K562 (cell line): ENCODE data around the gene COX4I2. TPM values are rescaled to one million over a fixed set of nuclear protein-coding genes. Genes with fewer than 3 reads are reported as not detected.

Experiments
- ATAC-seq: fragments of 200-7000 bp; cut with Tn5 transposase; 3 replicates; pipeline ENCODE4 v1.9.1; 2020; ENCODE audit warnings: moderate library complexity
- BruUV-seq: library from RNA; stranded (reverse); fragments of 400-500 nt; replicated peaks from 2 replicates; lab custom pipeline; 2021; lab: Mats Ljungman, UMichigan
- CTCF ChIA-PET: fragments of 300-600 bp; formaldehyde crosslinking; extraction: SDS; loops from one replicate; lab custom pipeline; 2021; ENCODE audit warnings: low intra/inter-chr PET ratio; lab: Yijun Ruan, JAX
- POLR2A ChIA-PET: fragments of 300-600, 350-650 bp; sonication (Branson Sonifier 250); formaldehyde crosslinking; extraction: SDS; loops from one replicate; lab custom pipeline; 2021; ENCODE audit warnings: antibody characterized with exemption, inconsistent platforms; lab: Yijun Ruan, JAX
- DNase-seq, 4 experiments: peaks; one replicate each; pipeline versions ENCODE4 v3.0.0 to v3.0.0-alpha.2; 2011 to 2018; ENCODE audit warnings: low spot score in 3 of 4, mixed read lengths in 3 of 4; ENCODE audit errors: extremely low read depth in 1 of 4
- FAIRE-seq: peaks from 2 replicates; lab custom pipeline; 2011; peaks lifted over from hg19 to GRCh38; lab: Jason Lieb, UNC
- H2AFZ ChIP-seq: 2 replicates; pipeline ENCODE4 v1.6.0; 2011; ENCODE audit warnings: low read depth, low read length, control low read depth, inconsistent platforms
- H3K27ac ChIP-seq: fragments of 200-600 bp; 3 replicates; pipeline ENCODE4 v1.8.0; 2011; ENCODE audit warnings: low read depth, mild to moderate bottlenecking, control low read depth, inconsistent platforms, low read length, moderate library complexity, mixed read lengths; ENCODE audit errors: extremely low read depth
- H3K27me3 ChIP-seq, 2 experiments: fragments of 300-600 bp in 1 of 2; 2 replicates in 1 of 2; 3 replicates in 1 of 2; pipeline versions ENCODE4 v1.6.0 to v1.8.0; 2011; ENCODE audit warnings: inconsistent platforms in 2 of 2, low read length in 2 of 2, mild to moderate bottlenecking in 1 of 2, mixed read lengths in 1 of 2, moderate library complexity in 1 of 2; ENCODE audit not compliant: control insufficient read depth in 2 of 2, insufficient read depth in 2 of 2
- H3K36me3 ChIP-seq: fragments of 300-600 bp; 3 replicates; pipeline ENCODE4 v1.8.0; 2011; ENCODE audit warnings: mild to moderate bottlenecking, low read length, inconsistent platforms; ENCODE audit not compliant: control insufficient read depth, insufficient read depth
- H3K4me1 ChIP-seq, 2 experiments: fragments of 200-600 bp in 1 of 2; replicated peaks in 1 of 2; 2 replicates in 1 of 2; 3 replicates in 1 of 2; pipeline versions ENCODE4 v1.5.1 to v1.8.0; 2011; ENCODE audit warnings: inconsistent platforms in 2 of 2, low read length in 2 of 2, mild to moderate bottlenecking in 1 of 2, mixed read lengths in 1 of 2, moderate library complexity in 1 of 2; ENCODE audit not compliant: control insufficient read depth in 2 of 2, insufficient read depth in 2 of 2
- H3K4me2 ChIP-seq: 2 replicates; pipeline ENCODE4 v1.6.1; 2011; ENCODE audit warnings: low read length, control low read depth, inconsistent platforms, mixed read lengths; ENCODE audit not compliant: insufficient read depth
- H3K4me3 ChIP-seq: fragments of 200-600 bp; sonication (generic), shearing (Covaris generic); 2 replicates; pipeline ENCODE4 v1.5.1; 2016; ENCODE audit warnings: control low read depth, inconsistent platforms
- H3K79me2 ChIP-seq: fragments of 200-600 bp; 3 replicates; pipeline ENCODE4 v1.8.0; 2011; ENCODE audit warnings: low read length, inconsistent platforms; ENCODE audit not compliant: control insufficient read depth, insufficient read depth
- H3K9ac ChIP-seq, 2 experiments: 2 replicates each; pipeline versions ENCODE4 v1.6.0 to v1.6.1; 2011; ENCODE audit warnings: low read depth in 2 of 2, low read length in 2 of 2, control low read depth in 1 of 2, inconsistent platforms in 1 of 2, mild to moderate bottlenecking in 1 of 2, mixed read lengths in 1 of 2; ENCODE audit not compliant: insufficient read depth in 1 of 2
- H3K9me1 ChIP-seq: one replicate; pipeline ENCODE4 v1.6.0; 2011; ENCODE audit warnings: inconsistent platforms, mild to moderate bottlenecking, low read length, moderate library complexity; ENCODE audit not compliant: control insufficient read depth, insufficient read depth
- H3K9me3 ChIP-seq: replicated peaks from 2 replicates; pipeline ENCODE4 v1.5.1; 2011; ENCODE audit warnings: low read depth, low read length, inconsistent platforms; ENCODE audit not compliant: control insufficient read depth, insufficient read depth
- H4K20me1 ChIP-seq: replicated peaks from 2 replicates; pipeline ENCODE4 v1.6.1; 2011; ENCODE audit warnings: low read length, inconsistent platforms, mixed read lengths; ENCODE audit not compliant: control insufficient read depth, insufficient read depth
- ID3 ChIP-seq, 2 experiments: fragments of 250-450 bp in 1 of 2; fragments of 450-650 bp in 1 of 2; sonication (Bioruptor Pico) in 1 of 2; IDR thresholded peaks; 2 replicates each; pipeline versions ENCODE4 v1.6.1 to v1.8.0; 2016 to 2021; ENCODE audit warnings: mild to moderate bottlenecking in 2 of 2, moderate library complexity in 2 of 2, missing compliant biosample characterization in 1 of 2, missing genetic modification characterization in 1 of 2
- WGBS: fragments of 100-300 bp; shearing (Covaris generic); methylation state at CpG from one replicate; pipeline ENCODE4 v1.1.6; 2016; ENCODE audit warnings: low coverage, mixed read lengths; ENCODE audit not compliant: insufficient coverage; ENCODE audit errors: missing lambda C conversion rate; 5-methylcytosine and 5-hydroxymethylcytosine counted together
- in situ Hi-C: fragments of 300-500 bp; cut with MboI; formaldehyde crosslinking; loops from 4 replicates; pipeline ENCODE4 v1.15.0; 2018; ENCODE audit warnings: inconsistent platforms, mixed read lengths
- intact Hi-C: fragments of 100-400 bp; cut with micrococcal nuclease; formaldehyde crosslinking; loops from 2 replicates; pipeline ENCODE4 v1.14.2; 2022
- polyA plus RNA-seq, 8 experiments: library from polyadenylated mRNA; depleted of rRNA in 4 of 8; stranded (reverse) in 5 of 8; unstranded in 3 of 8; fragments of >200 nt; fragmentation: Nextera tagmentation in 2 of 8; fragmentation: Illumina TruSeq in 1 of 8; extraction: Ambion mirVana in 2 of 8; extraction: Trizol in 1 of 8; gene quantifications; 2 replicates each; pipeline versions ENCODE4 v1.2.1 to v1.2.3, GENCODE V29; 2011 to 2014; ENCODE audit warnings: inconsistent platforms in 1 of 8, missing spikeins in 1 of 8
- total RNA-seq, 7 experiments: library from RNA; depleted of rRNA in 6 of 7; stranded (reverse); fragments of >200 nt in 6 of 7; fragmentation: Illumina TruSeq in 2 of 7; extraction: Trizol in 2 of 7; gene quantifications; 2 replicates each; pipeline versions ENCODE4 v1.2.1 to v1.2.3, GENCODE V29; 2011 to 2021; ENCODE audit warnings: low replicate concordance in 1 of 7
- TF ChIP-seq, protein P1 (sequence below): fragments of 450-650 bp; IDR thresholded peaks from 2 replicates; pipeline ENCODE4 v1.6.1; 2016; ENCODE audit warnings: mild to moderate bottlenecking, moderate library complexity
- TF ChIP-seq, protein P2 (sequence below): fragments of 450-650 bp; IDR thresholded peaks from 2 replicates; pipeline ENCODE4 v1.6.1; 2017; ENCODE audit warnings: antibody characterized with exemption, mild to moderate bottlenecking

COX4I2 gene
- total and polyA plus RNA-seq, 9 of the 15 experiments (the other 6 are each of a cell fraction or from before 2014, with no cell fraction given) = not detected

- Histone ChIP-seq H3K4me1 (peaks cover 26 to 38% of the 10 kb centered on the region in 2 experiments), H4K20me1 (no peaks in the 10 kb centered on the region), H3K4me2 (peak overlapping the region; percentile 61), H2AFZ (peak overlapping the region; percentile 88), H3K4me3 (no peak overlapping the region), H3K9ac (peak overlapping the region; percentile 38; a peak in 2 of 4 replicates), H3K9me1 (no peaks in the 10 kb centered on the region), H3K79me2 (no peaks in the 10 kb centered on the region; the same call in 2 of the 3 replicates), H3K9me3 (no peaks in the 10 kb centered on the region), H3K27ac (peak overlapping the region; percentile 67), H3K36me3 (no peaks in the 10 kb centered on the region), H3K27me3 (no peaks in the 10 kb centered on the region)
- ChIA-PET POLR2A (interaction anchor here (0.8 to 4.7 kb wide), 6 partner anchors 12 to 94 kb away, joined by 3 to 43 read pairs (median 6); partner anchors contain the start of gene ID1), CTCF (no interaction called here)
- DNase-seq = peak in 3 of 4 experiments; percentile 35 to 80 (median 57)
- BruUV-seq = no TSS peak
- FAIRE-seq = peak; percentile 96
- in situ Hi-C loops (loop anchor here (25.0 kb wide), 1 partner anchor 1047 kb away; no protein-coding TSS in a partner anchor), intact Hi-C loops (loop anchor here (2.0 kb wide), 1 partner anchor 18 kb away; no protein-coding TSS in a partner anchor)
- ATAC-seq = peak; percentile 75
- WGBS = 24% methylated on average over 7 of the region's 7 CpGs
- TF ChIP-seq, protein P1, sequence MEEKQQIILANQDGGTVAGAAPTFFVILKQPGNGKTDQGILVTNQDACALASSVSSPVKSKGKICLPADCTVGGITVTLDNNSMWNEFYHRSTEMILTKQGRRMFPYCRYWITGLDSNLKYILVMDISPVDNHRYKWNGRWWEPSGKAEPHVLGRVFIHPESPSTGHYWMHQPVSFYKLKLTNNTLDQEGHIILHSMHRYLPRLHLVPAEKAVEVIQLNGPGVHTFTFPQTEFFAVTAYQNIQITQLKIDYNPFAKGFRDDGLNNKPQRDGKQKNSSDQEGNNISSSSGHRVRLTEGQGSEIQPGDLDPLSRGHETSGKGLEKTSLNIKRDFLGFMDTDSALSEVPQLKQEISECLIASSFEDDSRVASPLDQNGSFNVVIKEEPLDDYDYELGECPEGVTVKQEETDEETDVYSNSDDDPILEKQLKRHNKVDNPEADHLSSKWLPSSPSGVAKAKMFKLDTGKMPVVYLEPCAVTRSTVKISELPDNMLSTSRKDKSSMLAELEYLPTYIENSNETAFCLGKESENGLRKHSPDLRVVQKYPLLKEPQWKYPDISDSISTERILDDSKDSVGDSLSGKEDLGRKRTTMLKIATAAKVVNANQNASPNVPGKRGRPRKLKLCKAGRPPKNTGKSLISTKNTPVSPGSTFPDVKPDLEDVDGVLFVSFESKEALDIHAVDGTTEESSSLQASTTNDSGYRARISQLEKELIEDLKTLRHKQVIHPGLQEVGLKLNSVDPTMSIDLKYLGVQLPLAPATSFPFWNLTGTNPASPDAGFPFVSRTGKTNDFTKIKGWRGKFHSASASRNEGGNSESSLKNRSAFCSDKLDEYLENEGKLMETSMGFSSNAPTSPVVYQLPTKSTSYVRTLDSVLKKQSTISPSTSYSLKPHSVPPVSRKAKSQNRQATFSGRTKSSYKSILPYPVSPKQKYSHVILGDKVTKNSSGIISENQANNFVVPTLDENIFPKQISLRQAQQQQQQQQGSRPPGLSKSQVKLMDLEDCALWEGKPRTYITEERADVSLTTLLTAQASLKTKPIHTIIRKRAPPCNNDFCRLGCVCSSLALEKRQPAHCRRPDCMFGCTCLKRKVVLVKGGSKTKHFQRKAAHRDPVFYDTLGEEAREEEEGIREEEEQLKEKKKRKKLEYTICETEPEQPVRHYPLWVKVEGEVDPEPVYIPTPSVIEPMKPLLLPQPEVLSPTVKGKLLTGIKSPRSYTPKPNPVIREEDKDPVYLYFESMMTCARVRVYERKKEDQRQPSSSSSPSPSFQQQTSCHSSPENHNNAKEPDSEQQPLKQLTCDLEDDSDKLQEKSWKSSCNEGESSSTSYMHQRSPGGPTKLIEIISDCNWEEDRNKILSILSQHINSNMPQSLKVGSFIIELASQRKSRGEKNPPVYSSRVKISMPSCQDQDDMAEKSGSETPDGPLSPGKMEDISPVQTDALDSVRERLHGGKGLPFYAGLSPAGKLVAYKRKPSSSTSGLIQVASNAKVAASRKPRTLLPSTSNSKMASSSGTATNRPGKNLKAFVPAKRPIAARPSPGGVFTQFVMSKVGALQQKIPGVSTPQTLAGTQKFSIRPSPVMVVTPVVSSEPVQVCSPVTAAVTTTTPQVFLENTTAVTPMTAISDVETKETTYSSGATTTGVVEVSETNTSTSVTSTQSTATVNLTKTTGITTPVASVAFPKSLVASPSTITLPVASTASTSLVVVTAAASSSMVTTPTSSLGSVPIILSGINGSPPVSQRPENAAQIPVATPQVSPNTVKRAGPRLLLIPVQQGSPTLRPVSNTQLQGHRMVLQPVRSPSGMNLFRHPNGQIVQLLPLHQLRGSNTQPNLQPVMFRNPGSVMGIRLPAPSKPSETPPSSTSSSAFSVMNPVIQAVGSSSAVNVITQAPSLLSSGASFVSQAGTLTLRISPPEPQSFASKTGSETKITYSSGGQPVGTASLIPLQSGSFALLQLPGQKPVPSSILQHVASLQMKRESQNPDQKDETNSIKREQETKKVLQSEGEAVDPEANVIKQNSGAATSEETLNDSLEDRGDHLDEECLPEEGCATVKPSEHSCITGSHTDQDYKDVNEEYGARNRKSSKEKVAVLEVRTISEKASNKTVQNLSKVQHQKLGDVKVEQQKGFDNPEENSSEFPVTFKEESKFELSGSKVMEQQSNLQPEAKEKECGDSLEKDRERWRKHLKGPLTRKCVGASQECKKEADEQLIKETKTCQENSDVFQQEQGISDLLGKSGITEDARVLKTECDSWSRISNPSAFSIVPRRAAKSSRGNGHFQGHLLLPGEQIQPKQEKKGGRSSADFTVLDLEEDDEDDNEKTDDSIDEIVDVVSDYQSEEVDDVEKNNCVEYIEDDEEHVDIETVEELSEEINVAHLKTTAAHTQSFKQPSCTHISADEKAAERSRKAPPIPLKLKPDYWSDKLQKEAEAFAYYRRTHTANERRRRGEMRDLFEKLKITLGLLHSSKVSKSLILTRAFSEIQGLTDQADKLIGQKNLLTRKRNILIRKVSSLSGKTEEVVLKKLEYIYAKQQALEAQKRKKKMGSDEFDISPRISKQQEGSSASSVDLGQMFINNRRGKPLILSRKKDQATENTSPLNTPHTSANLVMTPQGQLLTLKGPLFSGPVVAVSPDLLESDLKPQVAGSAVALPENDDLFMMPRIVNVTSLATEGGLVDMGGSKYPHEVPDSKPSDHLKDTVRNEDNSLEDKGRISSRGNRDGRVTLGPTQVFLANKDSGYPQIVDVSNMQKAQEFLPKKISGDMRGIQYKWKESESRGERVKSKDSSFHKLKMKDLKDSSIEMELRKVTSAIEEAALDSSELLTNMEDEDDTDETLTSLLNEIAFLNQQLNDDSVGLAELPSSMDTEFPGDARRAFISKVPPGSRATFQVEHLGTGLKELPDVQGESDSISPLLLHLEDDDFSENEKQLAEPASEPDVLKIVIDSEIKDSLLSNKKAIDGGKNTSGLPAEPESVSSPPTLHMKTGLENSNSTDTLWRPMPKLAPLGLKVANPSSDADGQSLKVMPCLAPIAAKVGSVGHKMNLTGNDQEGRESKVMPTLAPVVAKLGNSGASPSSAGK = peak; percentile 90
- TF ChIP-seq ID3 (CRISPR knock-in tag; IDR thresholded peaks at IDR 0.05) = no peak
- no peak for TF ChIP-seq ID3 (tag; IDR thresholded peaks at IDR 0.05)
- TF ChIP-seq, protein P2, sequence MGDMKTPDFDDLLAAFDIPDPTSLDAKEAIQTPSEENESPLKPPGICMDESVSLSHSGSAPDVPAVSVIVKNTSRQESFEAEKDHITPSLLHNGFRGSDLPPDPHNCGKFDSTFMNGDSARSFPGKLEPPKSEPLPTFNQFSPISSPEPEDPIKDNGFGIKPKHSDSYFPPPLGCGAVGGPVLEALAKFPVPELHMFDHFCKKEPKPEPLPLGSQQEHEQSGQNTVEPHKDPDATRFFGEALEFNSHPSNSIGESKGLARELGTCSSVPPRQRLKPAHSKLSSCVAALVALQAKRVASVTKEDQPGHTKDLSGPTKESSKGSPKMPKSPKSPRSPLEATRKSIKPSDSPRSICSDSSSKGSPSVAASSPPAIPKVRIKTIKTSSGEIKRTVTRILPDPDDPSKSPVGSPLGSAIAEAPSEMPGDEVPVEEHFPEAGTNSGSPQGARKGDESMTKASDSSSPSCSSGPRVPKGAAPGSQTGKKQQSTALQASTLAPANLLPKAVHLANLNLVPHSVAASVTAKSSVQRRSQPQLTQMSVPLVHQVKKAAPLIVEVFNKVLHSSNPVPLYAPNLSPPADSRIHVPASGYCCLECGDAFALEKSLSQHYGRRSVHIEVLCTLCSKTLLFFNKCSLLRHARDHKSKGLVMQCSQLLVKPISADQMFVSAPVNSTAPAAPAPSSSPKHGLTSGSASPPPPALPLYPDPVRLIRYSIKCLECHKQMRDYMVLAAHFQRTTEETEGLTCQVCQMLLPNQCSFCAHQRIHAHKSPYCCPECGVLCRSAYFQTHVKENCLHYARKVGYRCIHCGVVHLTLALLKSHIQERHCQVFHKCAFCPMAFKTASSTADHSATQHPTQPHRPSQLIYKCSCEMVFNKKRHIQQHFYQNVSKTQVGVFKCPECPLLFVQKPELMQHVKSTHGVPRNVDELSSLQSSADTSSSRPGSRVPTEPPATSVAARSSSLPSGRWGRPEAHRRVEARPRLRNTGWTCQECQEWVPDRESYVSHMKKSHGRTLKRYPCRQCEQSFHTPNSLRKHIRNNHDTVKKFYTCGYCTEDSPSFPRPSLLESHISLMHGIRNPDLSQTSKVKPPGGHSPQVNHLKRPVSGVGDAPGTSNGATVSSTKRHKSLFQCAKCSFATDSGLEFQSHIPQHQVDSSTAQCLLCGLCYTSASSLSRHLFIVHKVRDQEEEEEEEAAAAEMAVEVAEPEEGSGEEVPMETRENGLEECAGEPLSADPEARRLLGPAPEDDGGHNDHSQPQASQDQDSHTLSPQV = peak; percentile 94
Observed at GRCh38 chr20:31590717-31591225, 46.9 kb upstream of the COX4I2 start.
